DMS 273 (cell line): ENCODE results near the gene KCNH8.

ENCODE experiments used
- DNase-seq: peaks from one replicate; lab custom pipeline; 2025; ENCODE audit not compliant: unreplicated experiment; lab: John Stamatoyannopoulos, UW

Gene KCNH8

GRCh38 chr3:19576343-19576742 lies 428.0 kb downstream of the KCNH8 start:
- DNase-seq = no peak
